H54 (cell line): ENCODE measurements around the gene MAPK1IP1L.
A peak's percentile ranks its signal among the peaks of the same experiment; 100 is the strongest.
"Not testable (repeated sequence)": the region's sequence is repeated elsewhere in the genome, so short reads cannot be mapped to it uniquely, and the experiment has no call there.

Experiments used
- DNase-seq: peaks from one replicate; pipeline ENCODE4 v3.0.0; 2011; ENCODE audit warnings: low spot score, mixed read lengths; ENCODE audit not compliant: insufficient read length
- FAIRE-seq: peaks from 3 replicates; lab custom pipeline; 2011; peaks lifted over from hg19 to GRCh38; lab: Jason Lieb, UNC
- POLR2A ChIP-seq: IDR thresholded peaks from 2 replicates; pipeline ENCODE4 v1.6.1; 2011; ENCODE audit warnings: low read depth, mild to moderate bottlenecking, low read length

MAPK1IP1L gene

DNA sequence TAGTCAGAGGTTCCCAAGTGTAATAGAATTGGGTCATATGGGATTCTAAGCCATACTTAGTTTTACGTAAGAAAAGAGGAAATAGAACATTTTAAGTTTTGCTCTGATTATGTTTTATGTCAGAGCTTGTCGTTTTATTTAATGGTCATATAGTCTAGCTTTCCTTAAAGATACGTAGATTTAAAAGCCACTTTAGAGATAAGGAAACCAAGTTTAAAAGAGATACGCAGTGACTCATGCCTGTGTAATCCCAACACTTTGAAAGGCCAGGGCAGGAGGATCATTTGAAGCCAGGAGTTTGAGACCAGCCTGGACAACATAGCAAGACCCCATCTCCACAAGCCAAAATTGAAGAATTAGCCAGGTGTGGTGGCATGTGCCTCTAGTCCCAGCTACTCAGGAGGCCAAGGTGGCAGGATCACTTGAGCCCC lies 19.5 kb downstream of the MAPK1IP1L start:
- DNase-seq (no peak), FAIRE-seq (no peak)
- TF ChIP-seq POLR2A, result no peak

GRCh38 chr14:55071870-55072640 lies 20.6 kb downstream of the MAPK1IP1L start:
- DNase-seq (peak; percentile 34), FAIRE-seq (peak; percentile 83)
- TF ChIP-seq POLR2A, result no peak

GRCh38 chr14:55073856-55074255 lies 22.4 kb downstream of the MAPK1IP1L start:
- no peak for TF ChIP-seq POLR2A
- DNase-seq (no peak), FAIRE-seq (no peak)

GRCh38 chr14:55074662-55075061 lies 23.2 kb downstream of the MAPK1IP1L start:
- DNase-seq (no peak), FAIRE-seq (peak; percentile 38)
- TF ChIP-seq POLR2A, result no peak

DNA sequence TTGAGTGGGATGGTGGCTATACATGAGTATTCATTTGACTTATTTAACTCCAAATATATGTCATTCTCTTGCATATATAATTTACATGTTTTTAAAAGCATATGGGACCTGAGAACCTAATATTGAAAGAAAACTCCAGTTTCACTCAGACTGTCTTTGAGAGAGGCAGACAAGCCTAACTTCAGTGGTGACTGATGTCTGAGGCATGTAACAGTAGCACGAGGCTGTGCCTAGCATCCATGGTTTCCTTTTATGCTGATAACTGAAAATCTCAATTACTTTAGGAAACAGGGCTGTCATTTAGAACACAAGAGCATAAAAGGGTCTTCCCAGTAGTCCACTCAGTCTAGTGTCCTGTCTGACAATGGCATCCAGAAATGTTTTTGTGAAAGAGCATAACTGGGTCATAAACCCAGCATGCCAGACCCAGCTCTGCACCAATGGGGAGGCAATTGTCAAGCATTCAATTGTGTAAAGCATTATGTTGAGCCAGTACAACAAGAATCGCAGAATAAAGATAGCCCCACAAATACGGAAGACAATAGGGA lies 24.3 kb downstream of the MAPK1IP1L start:
- no peak for FAIRE-seq
- no peak for TF ChIP-seq POLR2A
- no peak for DNase-seq

GRCh38 chr14:55077170-55078151 lies 26.0 kb downstream of the MAPK1IP1L start:
- FAIRE-seq, result no peak
- TF ChIP-seq POLR2A, result no peak
- DNase-seq, result no peak

- not testable (repeated sequence) for FAIRE-seq, DNase-seq
Measured at GRCh38 chr14:55079961-55080360, 28.5 kb downstream of the MAPK1IP1L start.

DNA sequence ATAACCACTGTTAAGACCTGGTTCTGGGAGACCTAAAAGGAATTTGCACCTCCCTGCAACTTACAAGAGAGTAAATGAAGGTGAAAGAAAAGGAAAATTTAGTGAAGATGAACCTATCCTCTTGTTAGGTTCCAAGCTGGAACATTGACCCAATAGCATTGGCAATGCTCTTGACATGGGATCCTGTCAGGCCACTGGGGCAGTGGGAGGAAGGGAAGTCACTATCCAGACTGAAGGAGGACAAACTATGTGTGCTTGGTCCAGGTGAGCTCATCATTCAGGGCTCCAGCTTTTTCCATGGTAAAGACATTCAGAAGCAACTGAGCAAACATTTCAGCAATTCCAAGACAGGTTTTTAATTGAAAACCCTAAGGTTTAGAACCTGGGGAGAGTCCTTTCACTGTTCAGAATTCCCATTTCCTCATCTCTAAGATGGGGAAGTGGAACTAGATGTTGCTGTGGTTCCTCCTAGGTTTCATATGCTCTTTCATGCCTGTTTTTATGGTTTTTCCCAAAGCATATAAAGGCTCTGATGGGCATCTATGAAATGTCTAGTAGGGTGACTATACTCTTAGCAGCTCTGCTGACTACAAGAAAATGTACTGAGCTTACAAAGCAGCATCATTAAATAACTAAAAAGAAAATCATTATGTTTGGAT lies 33.1 kb downstream of the MAPK1IP1L start:
- no peak for FAIRE-seq
- no peak for TF ChIP-seq POLR2A
- no peak for DNase-seq

DNA sequence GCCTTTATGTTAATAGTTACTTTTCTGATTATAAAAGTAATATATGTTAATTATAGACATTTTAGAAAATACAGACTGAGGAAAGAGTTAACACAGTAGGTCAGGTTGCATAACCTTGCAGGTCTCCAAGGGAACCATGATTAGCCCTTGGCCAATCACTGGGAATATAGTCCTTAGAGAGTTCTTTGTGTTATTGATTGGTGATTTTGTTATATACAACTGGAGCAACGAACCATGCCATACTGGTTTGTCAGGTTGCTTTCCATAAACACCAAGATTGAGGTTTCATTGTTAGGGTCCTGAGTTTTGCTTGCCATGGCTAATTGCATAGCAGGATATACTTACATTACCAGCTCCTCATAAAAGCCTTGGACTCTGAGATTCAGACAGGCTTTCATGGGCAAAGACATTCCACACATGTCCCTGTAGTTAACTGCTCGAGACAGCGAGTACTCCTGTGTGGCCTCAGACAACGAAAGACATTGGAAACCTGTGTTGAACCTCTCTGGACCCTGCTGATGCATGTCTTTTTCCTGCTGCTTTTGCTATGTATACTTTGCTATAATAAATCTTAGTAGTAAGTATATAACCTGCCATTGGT lies 33.7 kb downstream of the MAPK1IP1L start:
- no peak for TF ChIP-seq POLR2A
- no peak for FAIRE-seq
- no peak for DNase-seq

DNA sequence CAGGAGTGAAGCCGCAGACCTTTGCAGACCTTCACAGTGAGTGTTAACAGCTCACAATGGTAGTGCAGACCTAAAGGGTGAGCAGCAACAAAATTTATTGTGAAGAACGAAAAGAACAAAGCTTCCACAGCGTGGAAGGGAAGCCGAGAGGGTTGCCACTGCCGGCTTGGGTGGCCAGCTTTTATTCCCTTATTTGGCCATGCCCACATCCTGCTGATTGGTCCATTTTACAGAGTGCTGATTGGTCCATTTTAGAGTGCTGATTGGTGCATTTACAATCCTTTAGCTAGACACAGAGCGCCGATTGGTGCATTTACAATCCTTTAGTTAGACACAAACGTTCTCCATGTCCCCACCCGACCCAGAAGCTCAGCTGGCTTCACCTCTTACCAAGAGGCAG lies 35.5 kb downstream of the MAPK1IP1L start:
- DNase-seq (no peak), FAIRE-seq (no peak)
- no peak for TF ChIP-seq POLR2A

GRCh38 chr14:55088356-55088755 lies 36.9 kb downstream of the MAPK1IP1L start:
- no peak for FAIRE-seq
- no peak for TF ChIP-seq POLR2A

DNA sequence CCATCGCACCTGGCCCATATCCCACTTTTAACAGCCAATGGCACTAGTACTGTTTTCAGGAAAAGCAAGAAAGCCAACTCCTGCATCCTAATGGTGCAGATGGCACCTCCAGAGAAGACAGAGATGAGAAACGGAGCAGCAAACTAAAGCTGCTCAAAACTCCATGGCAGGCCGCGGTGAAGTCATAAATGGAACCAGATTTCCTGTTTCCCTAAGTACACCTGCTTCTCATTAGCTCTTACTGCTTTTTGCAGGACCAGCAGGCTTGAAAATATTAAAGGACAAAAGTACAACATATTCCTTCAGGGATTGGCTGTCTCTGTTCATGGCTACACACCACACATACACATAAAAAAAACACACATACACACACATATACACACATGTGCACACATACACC lies 40.9 kb downstream of the MAPK1IP1L start:
- no peak for FAIRE-seq
- no peak for TF ChIP-seq POLR2A
- DNase-seq, result no peak

More at GRCh38 chr14:55088356-55088755, 36.9 kb downstream of the MAPK1IP1L start:
- DNase-seq, result no peak
